Activated CD4-positive, CD25-positive, alpha-beta regulatory T cell treated with anti-CD3 and anti-CD28 coated beads, Interleukin-2, amount 50 U/mL, for 72 hours (primary cell): Measurements from ENCODE around the gene CXCL14.
A peak's percentile ranks its signal among the peaks of the same experiment; 100 is the strongest.

Experiments used
- DNase-seq: peaks from one replicate; pipeline ENCODE4 v3.0.0; 2021

CXCL14 gene

DNA sequence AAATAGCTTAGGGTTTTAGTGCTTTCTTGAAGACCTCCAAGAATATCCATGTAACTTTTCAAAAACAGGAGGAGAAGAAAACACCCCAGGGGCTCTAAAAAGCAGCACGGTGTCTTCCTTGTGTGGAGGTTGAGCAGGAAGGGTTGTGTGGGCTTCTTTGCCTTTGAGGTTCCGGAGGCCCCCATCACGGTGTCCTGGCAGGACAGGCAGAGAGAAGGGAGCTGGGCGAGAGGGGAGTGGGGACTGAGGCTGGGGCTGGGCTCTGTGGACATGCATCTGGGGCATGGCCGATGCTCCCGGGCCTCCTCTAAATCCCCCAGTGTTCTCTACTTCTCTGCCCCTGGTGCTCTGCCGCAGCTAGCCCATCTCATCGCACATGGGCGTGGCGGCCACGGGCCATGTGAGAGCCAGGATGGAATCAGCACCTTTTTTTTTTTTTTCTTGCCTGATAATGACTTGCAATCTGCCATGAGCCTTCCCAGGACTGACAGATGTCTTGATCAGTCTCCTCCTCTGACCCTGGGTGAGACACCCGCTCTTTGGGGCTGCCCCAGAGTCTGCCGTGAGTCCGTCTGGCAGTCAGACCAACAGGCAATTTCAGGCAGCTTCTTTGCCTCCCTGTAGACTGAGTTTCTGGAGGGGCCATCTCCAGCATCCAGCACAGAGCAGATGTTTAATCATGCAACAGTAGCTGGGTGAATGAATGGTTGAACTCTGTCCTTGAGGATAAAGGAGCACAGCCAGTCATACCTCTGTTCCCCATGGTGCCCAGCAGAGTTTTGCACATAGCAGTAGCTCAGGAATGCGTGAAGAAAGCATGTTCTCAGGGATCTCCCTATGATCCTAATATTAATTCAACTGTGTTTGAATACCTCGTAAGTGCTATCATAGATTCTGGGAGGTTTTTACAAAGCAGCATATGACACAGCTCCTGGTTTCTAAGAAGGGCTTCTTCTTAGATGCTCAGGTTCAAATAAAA, 12.1 kb downstream of the CXCL14 start:
- DNase-seq = no peak

DNA sequence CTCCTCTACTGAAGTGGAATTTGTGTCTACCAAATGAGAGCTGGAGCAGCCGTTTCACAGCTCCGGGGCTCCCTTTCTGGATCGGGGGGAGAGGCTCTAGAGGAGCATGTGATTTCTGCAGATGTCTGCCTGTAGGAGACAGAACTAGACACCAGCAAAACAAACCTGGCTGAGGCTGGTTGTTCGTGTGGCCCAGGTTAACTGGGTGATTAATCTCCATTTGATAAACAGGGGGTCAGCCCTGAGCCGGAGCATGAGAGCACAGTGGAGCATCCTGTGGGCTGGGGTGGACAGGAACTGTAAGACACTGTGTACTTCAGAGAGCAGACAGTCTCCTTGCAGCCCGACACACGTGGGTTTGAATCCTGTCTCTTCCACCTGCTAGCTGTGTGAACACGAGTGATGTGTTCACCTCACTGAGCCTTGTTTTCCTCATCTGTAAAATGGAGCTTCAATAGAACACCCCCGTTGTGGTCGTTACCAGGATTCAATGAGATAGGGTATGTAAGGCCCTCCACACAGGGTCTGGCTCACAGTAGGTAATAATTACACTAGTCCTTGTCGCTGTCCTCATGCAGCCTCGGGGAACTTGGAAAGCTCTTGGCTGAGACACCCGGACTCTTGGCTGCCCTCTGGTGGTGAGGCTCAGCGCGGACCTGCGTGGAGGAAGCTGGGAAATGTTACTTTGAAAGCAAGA, 12.9 kb downstream of the CXCL14 start:
- peak; percentile 73 for DNase-seq

DNA sequence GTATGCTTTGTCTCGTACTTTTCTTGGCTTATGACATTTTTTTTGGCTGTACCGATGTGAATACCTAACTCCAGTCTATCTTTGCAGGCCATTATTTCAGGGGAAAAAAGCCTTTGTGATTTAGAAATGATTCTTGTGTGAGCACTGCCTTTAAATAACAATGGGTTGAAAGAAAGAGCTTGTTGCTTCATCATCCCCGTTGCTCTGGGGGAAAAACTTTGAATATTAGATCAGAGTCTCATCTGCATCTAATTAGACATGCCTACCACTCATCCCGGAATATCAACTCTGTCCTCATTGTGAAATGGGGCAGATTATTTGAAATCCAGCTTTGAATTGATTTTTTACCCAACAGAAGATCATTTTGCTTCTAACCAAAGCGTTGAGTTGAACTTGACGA, 13.5 kb downstream of the CXCL14 start:
- no peak for DNase-seq

DNA sequence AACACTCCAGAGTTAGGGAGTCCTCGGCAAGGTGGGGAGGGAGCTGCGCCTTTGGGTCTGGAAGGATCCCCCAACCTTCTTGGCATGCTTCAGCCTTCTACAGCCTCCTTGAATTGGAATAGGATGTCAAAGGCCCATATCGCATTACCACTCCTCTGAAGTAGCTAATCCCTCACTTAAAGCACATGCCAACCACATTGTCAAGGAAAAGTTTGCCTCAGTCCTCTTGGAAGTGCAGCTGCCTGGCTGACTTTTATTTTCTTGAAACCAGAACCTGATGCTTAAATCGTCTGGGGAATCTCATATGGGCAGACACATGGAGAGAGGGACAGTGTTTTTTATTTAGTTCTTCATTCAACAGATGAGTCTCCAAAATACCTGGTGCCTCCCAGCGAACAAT, 14.5 kb downstream of the CXCL14 start:
- DNase-seq = no peak

DNA sequence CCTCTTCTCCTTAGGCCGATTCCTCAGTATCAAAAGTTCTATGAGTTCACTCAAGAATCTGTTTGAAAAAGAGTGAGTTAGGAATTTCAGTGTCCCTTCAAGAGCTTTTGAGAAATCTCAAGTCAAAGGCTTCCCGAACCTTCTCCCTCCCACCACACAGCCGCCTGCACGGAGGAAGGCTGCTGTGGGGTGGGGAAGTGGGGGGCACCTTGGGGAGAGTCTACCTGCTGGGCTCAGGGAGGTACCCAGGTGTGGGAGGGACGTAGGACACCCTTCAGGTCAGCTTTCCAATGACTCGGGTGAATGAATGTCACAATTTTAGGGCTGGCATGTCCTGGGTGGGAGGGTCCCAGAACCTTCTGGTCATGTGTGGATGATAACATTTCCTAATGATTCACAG, 17.5 kb downstream of the CXCL14 start:
- DNase-seq = no peak

DNA sequence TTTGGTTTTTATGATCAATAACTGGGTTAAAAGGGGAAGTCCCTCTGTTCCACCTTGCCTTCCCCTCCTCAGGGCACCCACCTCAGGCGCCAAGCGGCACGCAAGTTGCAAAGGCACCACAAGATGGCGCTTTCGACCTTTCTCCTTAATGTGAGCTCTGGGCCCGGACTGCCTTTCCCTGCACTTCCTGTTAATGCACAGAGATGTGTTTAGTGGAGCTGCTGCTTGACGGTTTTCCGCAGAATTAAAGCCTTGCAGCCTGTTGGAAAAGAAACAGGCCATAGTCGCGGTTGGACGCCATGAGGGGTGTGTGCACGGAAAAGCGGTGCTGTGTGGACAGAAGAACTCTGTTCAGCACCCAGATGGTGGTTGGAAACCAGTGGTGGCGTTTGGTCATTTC, 17.9 kb downstream of the CXCL14 start:
- DNase-seq = peak; percentile 69

DNA sequence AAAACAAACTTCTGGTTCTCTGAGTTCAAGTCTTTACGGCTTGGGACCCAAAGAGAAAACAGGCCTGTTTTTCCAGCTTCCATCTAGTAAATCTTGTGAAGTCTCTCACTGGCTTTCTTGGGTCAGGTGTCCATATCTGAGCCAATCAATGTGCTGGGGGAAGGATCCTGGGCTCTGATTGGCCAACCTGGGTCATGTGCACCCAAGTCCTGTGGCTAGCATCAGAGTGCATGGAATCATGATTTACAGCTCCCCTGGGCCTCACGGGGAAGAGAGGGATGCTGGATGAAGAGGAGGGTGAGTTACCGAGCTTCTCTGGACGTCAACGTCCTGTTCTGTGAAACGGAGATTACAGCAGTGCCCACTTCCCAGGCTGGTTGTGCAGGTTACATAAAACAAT, 19.4 kb downstream of the CXCL14 start:
- no peak for DNase-seq

DNA sequence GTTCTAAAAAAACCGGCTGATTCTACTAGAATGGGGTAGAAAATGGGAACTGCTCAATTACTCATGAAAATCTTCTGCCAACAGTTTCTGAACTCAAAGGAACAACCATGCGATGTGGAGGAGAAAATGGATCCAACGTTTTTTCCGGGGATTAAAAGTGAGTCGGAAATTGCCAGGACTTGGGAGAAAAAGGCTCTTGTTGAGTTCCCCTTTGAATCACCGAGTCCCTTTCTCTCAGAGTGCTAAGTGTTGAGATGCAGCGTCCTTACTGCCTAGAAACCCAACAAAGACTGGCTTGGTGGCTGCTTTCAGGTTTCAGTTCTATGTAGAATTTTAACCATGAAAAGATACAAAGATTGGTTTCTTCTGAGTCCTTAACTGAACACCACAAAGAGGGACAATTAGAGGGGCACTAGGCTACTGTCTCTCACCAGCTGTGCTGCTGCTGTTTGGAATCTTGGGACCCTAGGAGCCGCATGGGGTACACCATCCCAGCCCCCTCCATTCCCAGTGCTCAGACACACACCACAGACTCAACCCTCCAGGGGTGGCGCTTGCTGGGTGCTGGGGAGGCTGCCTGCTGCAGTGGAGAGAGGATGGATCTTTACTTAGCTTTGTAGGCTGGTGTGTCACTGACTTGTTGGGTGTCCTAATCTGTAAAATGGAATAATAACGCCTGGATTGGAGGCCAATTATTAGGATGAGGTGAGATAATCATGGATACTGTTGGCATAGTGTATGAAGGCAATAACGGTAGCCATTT, 21.5 kb downstream of the CXCL14 start:
- no peak for DNase-seq

DNA sequence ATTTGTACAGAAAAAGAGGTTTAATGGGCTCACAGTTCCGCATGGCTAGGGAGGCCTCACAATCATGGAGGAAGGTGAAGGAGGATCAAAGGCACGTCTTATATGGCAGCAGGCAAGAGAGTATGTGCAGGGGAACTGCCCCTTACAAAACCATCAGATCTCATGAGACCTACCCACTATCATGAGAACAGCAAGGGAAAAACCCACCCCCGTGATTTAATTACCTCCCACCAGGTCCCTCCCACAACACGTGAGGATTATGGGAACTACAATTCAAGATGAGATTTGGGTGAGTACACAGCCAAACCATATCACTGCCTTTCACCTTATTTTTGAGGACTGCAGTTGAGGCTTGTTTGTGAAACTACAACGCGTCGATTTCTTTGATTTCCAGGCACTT, 22.2 kb downstream of the CXCL14 start:
- no peak for DNase-seq

DNA sequence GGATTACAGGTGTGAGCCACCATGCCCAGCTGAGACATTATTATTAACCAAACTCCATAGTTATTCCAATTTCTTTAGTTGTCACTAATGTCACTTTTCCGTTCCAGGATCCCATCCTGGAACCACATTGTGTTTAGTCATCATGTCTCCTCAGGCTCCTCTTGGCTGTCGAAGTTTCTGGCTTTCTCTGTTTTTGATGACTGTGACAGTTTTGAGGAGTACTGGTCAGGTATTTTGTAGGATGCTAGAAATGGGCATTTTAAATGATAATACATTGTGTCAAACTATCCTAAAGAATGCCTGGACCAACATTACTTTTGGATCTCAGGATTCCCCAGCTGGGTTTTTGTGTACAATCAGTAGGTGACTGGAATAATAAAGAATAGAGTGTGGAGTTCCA, 23.3 kb downstream of the CXCL14 start:
- no peak for DNase-seq

DNA sequence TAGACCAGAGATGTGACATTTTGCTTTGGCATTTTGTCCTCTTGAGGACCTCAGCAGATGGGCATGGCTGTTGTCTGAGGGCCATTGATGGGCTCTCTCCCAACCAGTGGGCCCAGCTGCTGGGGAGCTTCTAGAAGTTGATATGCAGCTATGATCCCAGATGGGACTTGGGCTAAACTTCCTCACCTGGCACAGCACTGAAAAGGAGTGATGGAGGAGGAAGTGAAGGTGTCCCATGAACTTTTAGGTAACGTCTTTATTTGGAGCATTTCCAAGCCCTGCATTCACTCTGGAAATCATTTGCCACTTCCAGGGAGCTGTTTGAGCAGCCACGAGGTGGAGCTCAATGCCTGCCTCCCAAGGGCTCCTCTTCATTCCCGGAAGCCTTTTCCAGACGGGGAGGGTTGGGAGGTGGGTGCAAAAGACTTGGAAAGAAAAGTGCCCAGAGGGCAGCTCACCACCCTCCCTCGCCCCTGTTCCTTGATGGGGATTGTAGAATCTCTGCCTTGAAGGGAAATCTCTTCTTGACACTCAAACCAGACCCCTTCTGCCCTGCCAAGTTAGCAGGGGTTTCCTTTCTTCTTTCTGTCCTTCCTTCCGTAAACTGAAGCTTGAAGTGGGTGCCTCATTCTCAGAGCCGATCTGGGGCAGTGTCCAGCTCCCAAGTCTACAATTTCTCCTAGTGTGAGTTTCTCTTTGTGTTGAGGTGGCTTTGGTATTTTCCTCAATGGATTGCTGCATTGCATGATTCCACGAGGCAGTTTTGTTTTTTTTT, 24.9 kb downstream of the CXCL14 start:
- no peak for DNase-seq

DNA sequence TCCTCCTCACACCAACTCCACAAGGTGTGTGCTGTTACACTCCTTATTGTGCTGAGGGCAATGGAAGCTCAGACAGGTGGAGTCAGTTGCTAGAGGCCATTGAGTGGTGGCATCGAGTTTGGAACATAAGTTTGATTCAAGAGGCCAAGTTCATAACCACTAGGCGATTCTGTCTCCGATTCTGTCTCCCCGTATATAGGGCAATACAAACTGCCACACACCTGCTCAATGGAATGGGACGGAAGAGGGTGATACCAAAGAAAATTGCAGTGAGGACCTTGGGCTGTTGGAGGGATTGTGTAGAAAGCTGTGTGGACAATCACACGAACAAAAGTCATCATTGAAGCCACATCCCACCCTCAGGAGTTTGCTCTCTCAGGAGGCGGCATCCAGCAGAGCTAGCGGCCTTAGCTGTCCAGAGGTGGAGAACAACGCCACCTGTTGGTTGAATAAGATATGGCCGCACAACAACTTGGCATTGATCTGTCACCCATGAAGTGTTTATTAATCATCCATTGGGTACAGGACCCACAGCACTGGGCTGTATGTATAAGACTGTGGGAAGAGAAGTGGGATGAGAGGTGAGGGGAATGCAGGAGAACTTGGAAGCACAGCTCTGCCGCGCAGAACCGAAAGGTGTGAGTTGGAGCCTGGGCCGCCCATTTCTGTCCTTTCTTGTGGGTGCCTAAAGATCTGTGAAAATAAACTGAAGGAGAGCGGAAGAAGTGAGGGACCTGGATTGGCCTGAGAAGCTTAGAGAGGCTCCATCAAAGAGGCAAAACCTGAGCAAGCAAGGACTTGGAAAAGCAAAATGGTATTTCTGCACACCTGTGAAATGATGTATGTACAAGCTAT, 27.0 kb downstream of the CXCL14 start:
- DNase-seq = peak; percentile 50

DNA sequence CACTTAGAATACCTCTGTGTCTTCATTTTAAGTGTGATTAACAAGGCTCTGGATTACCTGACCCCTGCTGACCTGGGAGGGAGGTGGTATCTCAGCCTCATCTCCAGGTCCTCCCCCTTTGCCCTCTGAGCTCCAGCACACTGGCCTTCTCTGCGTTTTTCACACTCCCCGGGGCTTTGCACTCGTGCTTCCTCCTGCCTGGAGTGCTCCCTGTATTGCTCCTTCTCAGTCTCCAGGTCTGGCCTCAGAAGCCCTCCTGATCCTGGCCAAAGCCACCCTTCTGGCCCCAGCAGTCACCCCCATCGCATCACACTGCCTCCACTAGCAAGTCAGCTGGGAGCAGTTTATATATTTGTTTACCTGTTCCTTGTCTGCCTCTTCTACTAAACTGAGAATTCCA, 29.4 kb downstream of the CXCL14 start:
- no peak for DNase-seq

DNA sequence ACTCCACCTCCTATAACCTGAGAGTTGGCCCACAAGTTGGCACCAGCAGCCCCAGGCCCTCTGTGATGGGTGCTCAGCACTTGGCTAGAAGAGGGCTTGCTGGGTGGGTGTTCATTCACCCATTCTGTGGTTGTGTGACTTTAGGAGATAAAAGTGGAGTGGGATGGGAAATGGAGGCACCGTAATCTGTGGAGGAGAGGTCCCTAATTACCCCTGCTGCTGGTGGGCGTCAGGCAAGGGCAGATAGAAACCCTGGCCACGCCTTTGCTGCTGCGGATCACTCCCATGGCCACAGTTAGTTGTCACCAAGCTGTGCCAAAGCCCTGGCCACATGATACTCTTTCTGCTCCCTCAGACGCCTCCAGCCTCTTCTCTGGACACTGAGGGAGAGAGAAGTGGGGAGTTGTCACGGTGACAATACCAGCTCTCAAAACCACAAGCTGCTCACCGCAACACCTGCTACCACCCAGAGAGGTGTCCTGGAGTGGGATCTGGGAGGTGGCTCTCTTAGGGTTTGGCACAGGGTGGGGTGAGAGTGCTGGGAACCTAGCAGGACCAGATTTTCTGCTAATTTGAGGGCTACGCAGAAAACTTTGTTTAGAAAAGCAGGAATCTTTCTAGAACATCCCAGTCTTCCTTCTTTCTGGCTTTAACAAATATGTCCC, 31.1 kb downstream of the CXCL14 start:
- no peak for DNase-seq

DNA sequence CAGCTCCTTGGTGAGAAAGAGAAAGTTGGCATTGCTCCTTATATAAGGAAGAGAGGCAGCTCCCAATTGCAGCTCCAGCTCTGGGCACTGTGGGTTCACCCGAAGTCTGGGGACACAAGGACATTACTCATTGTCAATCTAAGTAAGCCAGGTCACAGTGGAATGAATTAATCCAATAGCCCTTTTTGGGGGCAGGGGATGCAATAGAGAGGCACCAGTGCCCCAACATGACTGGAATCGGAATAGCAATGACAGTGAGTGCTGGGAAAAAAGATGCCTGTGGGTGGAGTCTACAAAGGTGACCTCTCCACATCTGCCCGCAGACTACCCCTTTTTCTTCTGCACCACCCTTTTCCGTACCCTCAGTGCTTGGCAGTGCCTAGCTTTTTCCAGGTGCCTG, 31.9 kb downstream of the CXCL14 start:
- no peak for DNase-seq

DNA sequence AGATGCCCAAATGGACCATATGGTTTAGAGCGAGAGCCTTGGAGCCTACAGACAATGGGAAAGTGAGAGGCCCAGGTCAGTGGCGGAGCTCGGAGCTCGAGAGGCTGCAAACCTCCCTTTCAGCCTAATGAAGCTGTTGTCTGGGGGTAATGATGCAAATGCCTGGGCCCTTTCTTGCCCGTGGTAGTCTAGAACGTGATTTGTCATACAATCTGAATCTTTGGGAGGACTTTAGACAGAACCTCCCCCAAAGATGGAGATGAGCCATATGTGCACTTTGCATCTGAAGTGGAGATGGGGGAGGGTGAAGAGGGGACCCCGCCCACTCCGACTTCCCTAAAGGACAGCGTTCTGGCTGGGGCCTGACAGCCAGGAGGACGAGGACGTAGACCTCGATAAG, 32.7 kb downstream of the CXCL14 start:
- no peak for DNase-seq

DNA sequence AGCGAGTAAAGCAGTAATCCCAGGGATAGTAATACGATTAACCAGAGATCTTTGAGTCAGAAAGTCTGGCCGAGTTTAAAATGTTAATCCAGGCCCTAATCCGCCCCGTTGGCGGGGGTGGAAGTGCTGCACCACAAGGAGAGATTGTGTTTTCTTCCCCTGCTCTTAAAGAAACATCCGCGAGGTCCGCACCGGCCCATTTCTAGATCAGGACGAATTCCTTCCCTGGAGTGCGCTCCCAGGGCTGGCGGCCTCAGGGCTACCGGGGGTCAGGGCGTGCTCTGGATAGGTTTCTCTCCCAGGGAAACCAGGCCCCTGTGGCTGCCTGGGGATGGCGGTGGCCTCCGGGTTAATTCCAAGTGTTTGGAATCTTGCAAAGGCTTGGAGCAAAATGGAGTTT, 33.7 kb downstream of the CXCL14 start:
- no peak for DNase-seq

DNA sequence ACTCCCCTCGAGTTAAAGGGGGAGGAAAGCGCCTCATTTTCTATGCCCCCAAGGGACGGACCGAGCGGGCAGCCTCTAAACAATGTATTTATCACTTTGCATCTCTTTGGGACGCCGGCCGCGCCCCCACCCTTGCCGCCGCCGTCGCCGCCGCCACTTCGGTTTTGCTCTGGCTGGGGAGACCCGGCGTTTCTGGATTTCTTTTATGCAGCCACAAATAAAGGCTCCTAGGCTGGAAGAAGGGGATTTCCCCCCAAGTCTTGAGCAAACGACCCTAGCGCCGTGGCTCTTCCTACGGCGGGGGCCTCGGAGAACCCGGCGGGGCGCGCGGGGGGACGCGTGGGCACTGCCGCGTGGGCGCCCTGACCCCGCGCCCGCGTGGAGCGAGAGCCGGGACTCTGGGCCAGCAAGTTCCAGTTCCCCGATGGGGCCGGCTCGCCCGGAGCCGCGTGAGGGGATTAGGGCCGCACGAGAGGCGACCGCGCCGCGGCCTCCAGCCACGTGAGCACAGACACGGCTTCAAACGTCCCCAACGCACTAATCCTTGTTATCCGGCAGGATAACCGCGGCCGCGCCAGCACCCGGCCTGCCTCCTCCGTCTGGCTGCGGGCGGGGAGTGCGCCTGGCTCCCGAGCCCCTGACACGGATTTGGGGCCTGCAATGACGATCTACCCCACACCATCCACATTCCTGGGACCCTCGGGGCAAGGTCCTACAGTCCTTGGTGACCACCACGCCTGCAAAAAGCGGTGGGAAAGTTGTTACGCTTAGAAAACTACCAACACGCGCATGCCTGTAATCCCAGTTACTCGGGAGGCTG, 35.1 kb downstream of the CXCL14 start:
- DNase-seq = no peak

DNA sequence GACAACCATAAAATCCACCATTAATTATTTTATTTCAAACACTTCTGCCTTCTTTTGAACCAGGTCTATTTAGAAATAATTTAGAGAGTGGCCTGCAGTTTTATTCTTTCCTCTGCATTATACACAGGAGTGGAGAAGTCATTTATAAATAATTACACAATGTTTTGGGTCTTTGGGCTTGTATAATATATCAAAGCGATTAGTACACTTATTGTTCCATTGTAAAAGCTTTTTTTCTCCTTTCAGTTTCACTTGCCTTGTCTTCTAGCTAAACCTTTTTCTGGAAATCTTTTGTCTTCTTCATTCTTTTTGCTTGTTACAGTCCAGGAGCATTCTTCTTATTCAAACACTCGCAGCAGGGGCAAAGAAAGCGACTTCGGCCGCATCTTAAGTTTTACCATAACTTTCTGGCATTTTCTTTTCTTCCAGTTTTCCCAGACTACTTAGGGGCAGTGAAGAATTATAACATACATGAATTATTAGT, 35.7 kb downstream of the CXCL14 start:
- no peak for DNase-seq
